ENCODE data around the gene TRDN. TPM values are rescaled to one million over a fixed set of nuclear protein-coding genes. Genes with fewer than 3 reads are reported as not detected.

The TRDN gene
- total RNA-seq, 3 donors from 2014 or later (not counting 1 experiment from before 2014, with no cell fraction given): not detected

DNA sequence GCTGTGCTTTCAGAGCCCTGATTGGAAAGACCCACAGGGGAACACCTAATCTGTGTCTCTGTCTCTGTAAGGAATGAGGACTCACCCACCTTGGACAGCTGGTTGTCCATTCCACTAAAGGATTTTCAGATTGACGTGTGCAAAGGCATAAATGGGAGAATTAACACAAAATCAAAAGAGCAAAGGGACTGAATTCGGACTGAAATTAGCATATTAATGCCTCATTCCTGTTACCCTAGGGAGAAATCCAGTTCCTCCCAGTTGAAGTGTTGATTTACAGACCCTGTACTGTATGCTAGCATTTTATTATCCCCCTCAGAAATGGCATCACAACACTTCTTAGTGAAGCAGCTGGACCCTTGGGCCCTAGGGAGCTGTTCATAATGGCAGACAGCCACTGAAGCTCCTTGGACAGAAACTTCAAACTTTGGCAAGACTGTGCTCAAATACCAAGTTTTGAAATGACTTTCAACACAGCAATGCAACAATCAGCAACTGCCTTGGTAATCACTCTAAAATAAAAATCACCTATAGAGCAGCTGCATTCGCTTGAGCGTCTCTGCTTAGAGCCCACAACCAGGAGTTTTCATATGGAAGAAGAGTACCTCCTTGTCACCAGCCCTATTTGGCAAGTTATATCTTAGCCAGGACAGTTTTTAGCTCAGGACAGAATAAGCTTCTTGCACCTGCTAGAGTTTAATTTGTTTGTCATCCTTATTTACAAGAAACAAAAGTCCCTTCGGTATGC, 118.1 kb downstream of the TRDN start:
- no peak overlapping the region for H3K4me3 ChIP-seq (ENCODE audit: low read length)
- Mint-ChIP-seq H3K9me3 (peaks cover 11 to 23% of the 10 kb centered on the region in 2 donors), H3K27ac (no peak overlapping the region), H3K27me3 (ENCODE audit: low read depth in 2 of 2) (no peaks in the 10 kb centered on the region), H3K4me1 (no peaks in the 10 kb centered on the region), H3K36me3 (no peaks in the 10 kb centered on the region), H3K4me3 (no peak overlapping the region)
- ATAC-seq: no peak
- intact Hi-C loops (cut with micrococcal nuclease): no loop called here
- no peaks in the 10 kb centered on the region for H3K4me1 ChIP-seq (ENCODE audit: control insufficient read depth, insufficient read depth, low read length)
- peaks cover 6% of the 10 kb centered on the region for H3K9me3 ChIP-seq (ENCODE audit: control insufficient read depth, insufficient read depth, low read length)
- DNase-seq: no peak
- no peaks in the 10 kb centered on the region for H3K36me3 ChIP-seq (ENCODE audit: control insufficient read depth, insufficient read depth, low read length)
- no peak for TF ChIP-seq CTCF (IDR thresholded peaks at IDR 0.05)
- no peak overlapping the region for H3K27ac ChIP-seq (ENCODE audit: low read length)
- no peaks in the 10 kb centered on the region for H3K27me3 ChIP-seq (ENCODE audit: control insufficient read depth, insufficient read depth, low read length)
- WGBS (ENCODE audit: insufficient coverage): 90% methylated on average over 5 of the region's 5 CpGs

- no peaks in the 10 kb centered on the region for H3K9me3 ChIP-seq (ENCODE audit: control insufficient read depth, insufficient read depth, low read length)
- no peak overlapping the region for H3K27ac Mint-ChIP-seq
- intact Hi-C loops (cut with micrococcal nuclease): no loop called here
- peaks cover 3 to 10% of the 10 kb centered on the region in 2 donors for H3K9me3 Mint-ChIP-seq
- DNase-seq (no peak), ATAC-seq (no peak)
- H3K4me1 ChIP-seq (ENCODE audit: control insufficient read depth, insufficient read depth, low read length): no peaks in the 10 kb centered on the region
- no peak overlapping the region for H3K4me3 ChIP-seq (ENCODE audit: low read length)
- no peaks in the 10 kb centered on the region for H3K4me1 Mint-ChIP-seq
- H3K27ac ChIP-seq (ENCODE audit: low read length): no peak overlapping the region
- H3K36me3 Mint-ChIP-seq: no peaks in the 10 kb centered on the region
- no peak for TF ChIP-seq CTCF (IDR thresholded peaks at IDR 0.05)
- H3K36me3 ChIP-seq (ENCODE audit: control insufficient read depth, insufficient read depth, low read length): no peaks in the 10 kb centered on the region
- H3K27me3 ChIP-seq (ENCODE audit: control insufficient read depth, insufficient read depth, low read length): no peaks in the 10 kb centered on the region
- H3K27me3 Mint-ChIP-seq (ENCODE audit: low read depth in 2 of 2): no peaks in the 10 kb centered on the region
- WGBS (ENCODE audit: insufficient coverage): 100% methylated on average over 1 of the region's 2 CpGs
- no peak overlapping the region for H3K4me3 Mint-ChIP-seq
Measured at GRCh38 chr6:123515715-123516114, 121.0 kb downstream of the TRDN start.

GRCh38 chr6:123509112-123509511, 127.6 kb downstream of the TRDN start:
- Mint-ChIP-seq H3K9me3 (peaks cover 6 to 10% of the 10 kb centered on the region in 2 donors), H3K36me3 (no peaks in the 10 kb centered on the region), H3K27ac (no peak overlapping the region), H3K27me3 (ENCODE audit: low read depth in 2 of 2) (no peaks in the 10 kb centered on the region), H3K4me1 (no peaks in the 10 kb centered on the region), H3K4me3 (no peak overlapping the region)
- no peak for TF ChIP-seq CTCF (IDR thresholded peaks at IDR 0.05)
- WGBS (ENCODE audit: insufficient coverage): no CpG with 5 or more reads among the region's 1 CpG
- Histone ChIP-seq H3K4me1 (ENCODE audit: control insufficient read depth, insufficient read depth, low read length) (no peaks in the 10 kb centered on the region), H3K27ac (ENCODE audit: low read length) (no peak overlapping the region), H3K4me3 (ENCODE audit: low read length) (no peak overlapping the region), H3K27me3 (ENCODE audit: control insufficient read depth, insufficient read depth, low read length) (no peaks in the 10 kb centered on the region), H3K36me3 (ENCODE audit: control insufficient read depth, insufficient read depth, low read length) (no peaks in the 10 kb centered on the region), H3K9me3 (ENCODE audit: control insufficient read depth, insufficient read depth, low read length) (no peaks in the 10 kb centered on the region)
- intact Hi-C loops (cut with micrococcal nuclease): no loop called here
- ATAC-seq (no peak), DNase-seq (no peak)

DNA sequence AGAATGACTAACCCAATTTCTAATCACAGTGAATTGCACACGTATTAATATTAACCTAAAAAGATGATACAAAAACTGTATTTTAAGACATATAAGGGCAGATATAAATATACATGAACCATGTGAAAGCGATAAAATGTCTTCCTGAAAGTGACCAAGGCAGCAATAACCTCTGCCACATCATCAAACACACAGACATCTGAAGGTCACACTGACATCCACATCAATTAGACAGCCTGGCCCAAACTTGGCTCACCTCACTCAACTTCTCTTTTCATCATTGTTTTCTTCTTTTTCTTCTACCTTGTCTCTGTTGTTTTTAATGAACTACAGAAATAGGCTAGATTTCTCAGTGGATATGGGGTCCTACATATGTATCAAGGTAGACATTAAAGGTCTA, 128.5 kb downstream of the TRDN start:
- DNase-seq: no peak
- ATAC-seq: no peak
- H3K4me3 ChIP-seq (ENCODE audit: low read length): no peak overlapping the region
- no peak overlapping the region for H3K27ac ChIP-seq (ENCODE audit: low read length)
- no peaks in the 10 kb centered on the region for H3K4me1 Mint-ChIP-seq
- no peaks in the 10 kb centered on the region for H3K4me1 ChIP-seq (ENCODE audit: control insufficient read depth, insufficient read depth, low read length)
- WGBS (ENCODE audit: insufficient coverage): 0% methylated on average over 1 of the region's 2 CpGs
- no peaks in the 10 kb centered on the region for H3K9me3 ChIP-seq (ENCODE audit: control insufficient read depth, insufficient read depth, low read length)
- no peak overlapping the region for H3K27ac Mint-ChIP-seq
- H3K9me3 Mint-ChIP-seq: peaks cover 9 to 13% of the 10 kb centered on the region in 2 donors
- intact Hi-C loops (cut with micrococcal nuclease): no loop called here
- no peaks in the 10 kb centered on the region for H3K36me3 Mint-ChIP-seq
- TF ChIP-seq CTCF (IDR thresholded peaks at IDR 0.05): no peak
- no peaks in the 10 kb centered on the region for H3K27me3 ChIP-seq (ENCODE audit: control insufficient read depth, insufficient read depth, low read length)
- H3K4me3 Mint-ChIP-seq: no peak overlapping the region
- H3K27me3 Mint-ChIP-seq (ENCODE audit: low read depth in 2 of 2): no peaks in the 10 kb centered on the region
- H3K36me3 ChIP-seq (ENCODE audit: control insufficient read depth, insufficient read depth, low read length): no peaks in the 10 kb centered on the region

Measured in natural killer cell (primary cell).